ENCODE data around the gene TRPM2.

- TF ChIP-seq POLR2A (IDR thresholded peaks at IDR 0.05; ENCODE audit: borderline replicate concordance, extremely low read depth, insufficient read depth, insufficient read length) (no peak), ZBTB33 (IDR thresholded peaks at IDR 0.05; ENCODE audit: extremely low read depth, insufficient replicate concordance, low read length) (no peak), CTCF (IDR thresholded peaks at IDR 0.05 in 2 of 3, conservative IDR thresholded peaks at IDR 0.05 in 1 of 3; ENCODE audit: borderline replicate concordance in 1 of 3, insufficient read depth in 1 of 3, low read depth in 2 of 3, low read length in 2 of 3) (no peak), TCF7L2 (IDR thresholded peaks at IDR 0.05; ENCODE audit: borderline replicate concordance, extremely low read depth, insufficient read depth, insufficient read length) (no peak), ELF1 (IDR thresholded peaks at IDR 0.05; ENCODE audit: borderline replicate concordance, low read depth) (no peak), SRF (IDR thresholded peaks at IDR 0.05; ENCODE audit: low read depth) (no peak), EZH2 (IDR thresholded peaks at IDR 0.05) (no peak), POLR2AphosphoS5 (IDR thresholded peaks at IDR 0.05; ENCODE audit: low read depth, low read length) (no peak), JUND (IDR thresholded peaks at IDR 0.05) (no peak), EZH2phosphoT487 (IDR thresholded peaks at IDR 0.05; ENCODE audit: borderline replicate concordance) (no peak)
These were observed 38.8 kb downstream of the TRPM2 start for GRCh38 chr21:44392185-44392584.
